GM03348 (cell line): ENCODE measurements around the gene ALDH1B1.
"Not testable (repeated sequence)": the region's sequence is repeated elsewhere in the genome, so short reads cannot be mapped to it uniquely, and the experiment has no call there.

Experiments used
- DNase-seq: peaks from one replicate; pipeline ENCODE4 v3.0.0; 2012; ENCODE audit warnings: low spot score

The ALDH1B1 gene

GRCh38 chr9:38387066-38387465, 5.4 kb upstream of the ALDH1B1 start:
- no peak for DNase-seq

GRCh38 chr9:38387751-38388150, 4.8 kb upstream of the ALDH1B1 start:
- no peak for DNase-seq

GRCh38 chr9:38388283-38389223, 3.9 kb upstream of the ALDH1B1 start:
- peak; percentile 57 for DNase-seq

GRCh38 chr9:38389313-38389712, 3.2 kb upstream of the ALDH1B1 start:
- peak; percentile 32 for DNase-seq

- DNase-seq: no peak
These were observed 2.1 kb upstream of the ALDH1B1 start for GRCh38 chr9:38390442-38390841.

- no peak for DNase-seq
These were observed 1.7 kb upstream of the ALDH1B1 start for GRCh38 chr9:38390851-38391250.

GRCh38 chr9:38391278-38392118, 1.0 kb upstream of the ALDH1B1 start:
- no peak for DNase-seq

GRCh38 chr9:38393128-38393796, 760 bp downstream of the ALDH1B1 start:
- DNase-seq: no peak

- no peak for DNase-seq
These were observed 1.9 kb downstream of the ALDH1B1 start for GRCh38 chr9:38394416-38394815.

GRCh38 chr9:38395653-38396370, 3.3 kb downstream of the ALDH1B1 start:
- no peak for DNase-seq

- DNase-seq: no peak
These were observed 3.8 kb downstream of the ALDH1B1 start for GRCh38 chr9:38396371-38396671.

GRCh38 chr9:38399191-38399590, 6.7 kb downstream of the ALDH1B1 start:
- DNase-seq: not testable (repeated sequence)

- DNase-seq: no peak
These were observed 9.5 kb downstream of the ALDH1B1 start for GRCh38 chr9:38401994-38402393.

GRCh38 chr9:38404314-38404713, 11.8 kb downstream of the ALDH1B1 start:
- no peak for DNase-seq

- peak; percentile 44 for DNase-seq
These were observed 13.3 kb downstream of the ALDH1B1 start for GRCh38 chr9:38405785-38406184.

GRCh38 chr9:38406476-38407186, 14.1 kb downstream of the ALDH1B1 start:
- no peak for DNase-seq

GRCh38 chr9:38408719-38409118, 16.2 kb downstream of the ALDH1B1 start:
- no peak for DNase-seq

- no peak for DNase-seq
These were observed 20.2 kb downstream of the ALDH1B1 start for GRCh38 chr9:38412751-38413150.

GRCh38 chr9:38413283-38413682, 20.8 kb downstream of the ALDH1B1 start:
- DNase-seq: no peak

- no peak for DNase-seq
These were observed 21.7 kb downstream of the ALDH1B1 start for GRCh38 chr9:38414040-38414723.

GRCh38 chr9:38415856-38416255, 23.4 kb downstream of the ALDH1B1 start:
- DNase-seq: no peak
